Embryonic facial prominence (tissue), 1 donor: ENCODE measurements around the gene HOXD12.

Source experiments
- DNase-seq: peaks from one replicate; pipeline ENCODE4 v3.0.0-alpha.2; 2016; ENCODE audit errors: extremely low spot score

HOXD12 gene

GRCh38 chr2:176105078-176105729 lies 5.6 kb downstream of the HOXD12 start:
- DNase-seq: no peak

DNA sequence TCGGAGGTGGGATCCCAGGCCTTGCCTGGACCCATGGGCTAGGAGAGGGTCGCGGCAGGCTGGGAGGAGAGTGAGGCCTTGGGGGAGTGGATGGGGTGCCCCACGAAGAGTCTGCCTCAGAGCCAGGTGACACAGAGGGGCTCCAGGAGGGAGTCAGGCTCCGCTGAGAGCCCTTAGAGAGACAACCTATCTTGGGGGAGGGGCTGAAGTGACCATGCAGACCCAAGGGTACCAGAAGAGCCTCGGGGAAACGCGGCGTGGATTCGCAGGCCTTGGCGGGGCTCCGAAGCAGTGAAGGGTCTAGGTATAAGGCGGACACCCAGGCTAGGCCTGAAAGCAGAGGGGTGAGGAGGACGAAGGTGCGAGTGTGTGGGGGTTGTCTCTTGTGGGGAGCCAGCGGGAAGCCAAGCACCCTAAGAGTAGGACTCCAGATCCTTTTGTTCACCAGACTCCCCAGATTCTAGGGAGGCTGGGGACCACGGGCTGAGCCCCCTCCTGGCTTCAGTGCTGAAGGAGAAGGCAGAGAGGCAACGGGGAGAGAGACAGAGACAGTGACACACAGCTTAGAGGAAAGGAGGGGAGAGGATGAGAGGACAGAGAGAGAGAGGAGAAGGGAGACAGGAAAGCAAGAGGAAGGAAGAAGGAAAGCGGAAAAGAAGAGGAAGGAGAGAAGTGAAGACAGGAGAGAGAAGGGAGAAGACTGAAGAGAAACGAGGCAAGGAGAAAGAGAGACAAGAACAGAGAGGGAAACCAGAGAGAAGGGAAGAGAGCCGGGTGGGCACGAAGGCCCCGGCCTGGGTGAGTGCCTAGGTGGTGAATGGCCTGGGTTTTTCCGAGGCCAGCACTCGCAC lies 6.4 kb downstream of the HOXD12 start:
- no peak for DNase-seq

- no peak for DNase-seq
Measured at GRCh38 chr2:176106581-176107539, 7.3 kb downstream of the HOXD12 start, which contains the start of gene HOXD11. TSS of gene HOXD11 (plus strand) at chr2:176107280. CDS start at chr2:176107356, 76 bp downstream.

DNA sequence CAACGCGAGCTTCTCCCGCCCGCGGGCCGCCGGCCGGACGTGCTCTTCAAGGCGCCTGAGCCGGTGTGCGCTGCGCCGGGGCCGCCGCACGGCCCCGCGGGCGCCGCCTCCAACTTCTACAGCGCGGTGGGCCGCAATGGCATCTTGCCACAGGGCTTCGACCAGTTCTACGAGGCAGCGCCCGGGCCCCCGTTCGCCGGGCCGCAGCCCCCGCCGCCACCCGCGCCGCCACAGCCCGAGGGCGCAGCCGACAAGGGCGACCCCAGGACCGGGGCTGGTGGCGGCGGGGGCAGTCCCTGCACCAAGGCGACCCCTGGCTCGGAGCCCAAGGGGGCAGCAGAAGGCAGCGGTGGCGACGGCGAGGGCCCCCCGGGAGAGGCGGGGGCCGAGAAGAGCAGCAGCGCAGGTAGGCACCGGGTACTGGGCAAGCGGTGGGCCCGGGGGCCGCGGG lies 8.2 kb downstream of the HOXD12 start:
- no peak for DNase-seq

GRCh38 chr2:176109192-176109901 lies 9.8 kb downstream of the HOXD12 start:
- DNase-seq: no peak

GRCh38 chr2:176109946-176110345 lies 10.4 kb downstream of the HOXD12 start:
- no peak for DNase-seq

DNA sequence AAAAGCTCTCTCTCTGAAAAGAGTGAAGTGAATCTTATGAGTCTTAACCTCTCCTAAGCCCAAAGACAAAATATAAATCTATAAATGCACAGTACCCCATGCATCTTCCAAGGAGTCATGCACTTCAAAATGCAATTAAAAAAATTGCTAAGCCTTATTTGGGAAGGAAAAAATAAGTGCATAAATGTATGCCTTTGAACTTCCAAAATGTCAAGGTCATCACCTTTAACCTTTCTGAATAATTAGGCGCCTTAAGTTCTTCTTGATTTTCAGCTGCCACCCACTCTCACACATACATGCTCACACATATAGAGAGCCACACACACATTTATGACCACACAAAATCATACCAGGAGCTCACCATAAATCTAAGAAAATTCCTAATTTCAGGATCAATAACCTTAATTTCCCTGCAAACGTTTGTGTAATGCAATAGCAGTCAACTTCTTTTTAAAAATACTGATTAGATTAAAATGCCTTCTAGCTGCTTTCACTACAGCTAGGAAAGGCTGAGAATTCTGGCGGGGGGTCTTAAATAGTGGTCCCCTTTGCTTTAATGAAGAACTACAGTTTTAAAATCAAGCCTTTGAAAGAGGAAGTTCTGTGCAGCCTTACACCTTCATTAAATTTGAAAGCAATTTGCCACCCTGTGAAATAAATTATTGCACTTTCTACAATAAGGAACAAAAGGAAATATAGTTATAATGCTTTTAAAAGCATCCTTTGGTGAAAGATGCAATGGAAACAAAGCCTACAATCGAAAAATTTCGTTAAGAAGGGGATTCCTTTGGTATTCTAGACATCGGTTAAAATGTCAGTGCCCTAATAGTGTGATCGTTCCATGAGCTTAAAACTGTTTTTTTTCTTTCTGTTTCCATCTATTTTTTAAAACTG lies 11.1 kb downstream of the HOXD12 start:
- DNase-seq: no peak

DNA sequence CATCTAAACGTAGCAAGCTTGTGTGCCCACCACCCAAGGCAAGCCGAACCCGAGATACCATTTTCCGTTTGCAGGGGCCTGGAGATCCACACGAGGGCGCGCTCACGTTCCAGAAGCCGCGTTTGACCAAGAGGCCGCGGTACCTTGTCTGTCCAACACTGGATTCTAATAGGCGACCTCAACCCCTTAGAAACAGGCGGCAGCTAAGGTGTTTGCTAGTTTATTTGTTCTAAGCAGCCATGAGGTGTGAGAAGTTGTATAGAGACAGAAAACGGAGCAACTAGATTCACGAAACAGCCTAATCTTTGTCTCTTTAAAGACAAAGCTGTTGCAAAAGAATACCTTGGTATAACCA lies 11.7 kb downstream of the HOXD12 start:
- peak; percentile 72 for DNase-seq

GRCh38 chr2:176111846-176112374 lies 12.3 kb downstream of the HOXD12 start:
- DNase-seq: no peak

DNA sequence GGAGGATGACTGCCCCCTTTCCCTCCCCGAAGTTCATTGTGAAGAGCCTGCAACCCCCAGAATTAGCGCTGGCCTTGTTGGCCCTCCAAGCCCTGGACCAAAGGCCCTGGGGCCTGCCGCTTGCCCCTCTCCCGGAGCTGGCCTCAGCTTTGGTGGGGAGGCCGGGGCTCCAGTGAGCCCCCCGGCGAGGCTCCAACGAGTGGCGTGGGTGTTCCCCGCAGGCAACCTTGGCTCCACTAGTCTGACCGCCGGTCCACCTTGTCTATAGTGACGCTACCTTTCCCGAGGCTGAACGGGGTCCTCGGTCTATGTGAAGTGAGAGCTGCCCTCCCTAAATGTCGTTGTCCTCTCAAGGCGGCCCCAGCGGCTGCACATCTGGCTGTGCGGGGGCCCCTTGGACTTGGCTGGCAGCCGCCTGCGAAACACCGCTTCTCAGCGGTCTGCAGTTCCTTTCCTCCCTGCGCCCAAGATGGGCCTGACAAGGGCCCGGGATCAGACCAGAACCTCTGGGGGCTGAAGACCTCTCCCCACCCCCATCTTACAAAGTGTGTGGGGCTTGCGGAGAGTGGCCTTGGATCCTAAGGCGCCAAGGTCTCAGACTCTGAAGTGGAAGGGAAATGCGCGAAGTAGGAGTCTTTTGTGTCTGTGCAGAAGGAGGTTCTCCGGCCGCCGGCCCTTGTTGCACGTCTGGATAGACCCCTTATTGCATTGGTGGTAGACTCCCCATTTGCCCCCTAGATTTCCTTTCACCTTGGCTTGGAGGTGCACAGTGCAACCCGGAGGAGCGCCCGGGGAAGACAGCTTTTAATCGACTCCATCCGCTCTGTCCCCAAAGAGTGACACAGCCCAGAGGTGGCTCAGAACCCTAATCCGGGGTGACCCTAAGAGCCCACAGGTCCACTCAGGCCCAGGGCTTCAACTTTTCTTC lies 13.0 kb downstream of the HOXD12 start:
- no peak for DNase-seq

GRCh38 chr2:176114120-176114929 lies 14.7 kb downstream of the HOXD12 start:
- DNase-seq: no peak

DNA sequence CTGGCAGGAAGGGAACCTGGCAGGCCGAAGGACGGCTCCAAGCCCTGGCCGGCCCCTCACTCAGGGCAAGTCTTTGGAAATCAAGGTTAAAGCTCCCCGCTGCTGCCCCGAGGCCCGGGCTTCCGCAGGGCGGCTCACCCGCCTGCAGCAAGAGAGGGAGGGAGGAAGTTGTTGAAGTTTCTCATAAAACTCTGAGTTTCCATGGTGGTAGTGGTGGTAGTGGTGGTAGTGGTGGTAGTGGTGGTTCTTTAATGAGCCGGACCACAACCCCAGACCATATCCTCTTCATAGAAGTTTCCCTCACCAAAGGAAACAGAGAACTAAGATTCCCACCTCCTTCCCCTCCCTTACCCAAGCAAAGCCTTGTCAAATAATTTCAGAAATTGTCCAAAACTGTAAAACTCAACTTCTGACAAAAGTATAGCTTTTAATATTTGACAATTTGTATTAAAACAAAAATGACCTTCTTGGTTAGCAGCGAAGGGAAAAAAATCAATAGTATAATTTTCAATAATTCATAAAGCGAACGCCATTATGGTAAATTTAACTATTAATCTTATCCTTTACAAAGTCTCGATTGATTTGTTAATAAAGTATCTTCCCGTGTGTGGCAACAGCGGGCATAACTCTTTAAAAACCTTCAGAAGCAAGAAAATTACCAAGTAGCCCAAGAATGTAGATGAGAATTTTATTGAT lies 15.5 kb downstream of the HOXD12 start:
- no peak for DNase-seq

DNA sequence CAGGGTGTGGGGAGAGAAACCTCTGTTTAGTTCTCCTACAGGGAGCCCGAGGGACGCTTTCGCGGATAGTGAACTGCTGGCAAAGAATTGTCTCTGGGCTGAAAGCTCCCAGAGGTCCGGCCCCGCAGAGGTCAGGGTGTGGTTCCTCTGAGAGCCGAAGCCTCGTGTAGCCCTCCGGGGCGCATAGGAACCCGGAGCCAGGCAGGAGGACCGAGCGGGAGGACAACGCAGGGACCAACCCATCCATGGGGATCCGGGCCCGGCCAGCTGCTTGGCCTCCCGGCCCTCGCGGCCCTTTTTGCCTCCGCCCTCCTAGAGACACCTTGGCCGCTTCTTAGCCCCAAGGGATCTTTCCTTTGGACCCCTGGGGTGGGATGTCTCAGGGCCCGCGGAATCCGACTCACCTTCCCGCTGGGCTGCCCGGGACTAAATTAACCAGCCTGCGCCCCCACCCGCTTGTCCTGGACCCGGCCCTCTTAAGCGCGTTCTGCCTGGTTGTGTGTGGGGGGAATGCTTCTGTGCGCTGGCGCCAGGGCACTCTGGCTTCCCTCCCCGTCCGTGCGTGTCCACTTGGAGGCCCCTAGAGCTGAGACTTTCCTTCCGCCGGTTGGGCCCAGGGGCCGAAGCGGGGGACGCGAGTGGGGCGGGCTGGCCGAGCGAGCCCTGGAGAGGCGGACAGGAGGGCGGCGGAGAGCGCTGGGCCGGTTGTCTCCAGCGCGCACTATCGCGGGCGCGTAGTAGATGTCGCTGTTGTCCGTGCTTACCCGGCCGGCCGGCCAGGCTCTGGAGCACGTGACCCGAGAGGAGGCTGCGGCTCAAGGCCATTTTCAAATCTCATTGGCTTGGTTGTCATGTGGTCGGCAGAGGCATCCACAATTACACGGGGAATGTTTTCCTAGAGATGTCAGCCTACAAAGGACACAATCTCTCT lies 16.6 kb downstream of the HOXD12 start, which contains the start of gene HOXD10:
Gene HOXD10 (plus strand): TSS at position 896 of the 931 bp plus-strand sequence. CDS start 56 bp downstream, outside the sequence.
- no peak for DNase-seq

GRCh38 chr2:176117162-176117822 lies 17.7 kb downstream of the HOXD12 start:
- DNase-seq: no peak

DNA sequence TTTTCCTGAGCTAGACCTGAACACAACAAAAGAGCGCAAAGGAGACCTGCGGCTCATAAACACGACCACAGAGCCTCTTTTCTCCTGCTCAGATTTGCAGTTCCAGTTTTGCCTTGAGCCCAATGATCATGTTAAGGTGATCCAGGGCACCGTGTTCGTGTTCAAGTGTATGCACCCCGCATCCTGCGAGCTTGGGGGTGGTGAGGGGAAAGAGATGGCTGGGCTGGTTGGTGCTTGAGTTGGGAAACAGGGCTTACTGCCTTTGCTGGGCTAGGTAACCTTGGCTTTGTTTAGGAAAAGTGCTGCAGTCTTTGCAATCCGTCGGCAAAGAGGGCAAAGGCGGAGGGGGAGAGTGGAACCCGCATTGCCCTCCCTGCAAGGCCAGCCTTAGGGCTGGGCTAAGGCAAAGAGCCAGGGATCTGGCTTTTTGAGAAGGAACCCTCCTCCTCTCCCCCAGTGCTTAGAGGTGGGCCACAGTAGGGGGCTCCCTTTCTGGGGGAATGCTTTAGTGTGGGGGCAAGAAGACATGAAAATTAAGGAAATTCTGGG lies 18.3 kb downstream of the HOXD12 start:
- DNase-seq: no peak
